ENCODE measurements around the gene BCL2. TPM values are rescaled to one million over a fixed set of nuclear protein-coding genes. Genes with fewer than 3 reads are reported as not detected.

Gene BCL2
- total and polyA plus RNA-seq, 8 donors = 6.3 to 11.3 (median 10.8) TPM

DNA sequence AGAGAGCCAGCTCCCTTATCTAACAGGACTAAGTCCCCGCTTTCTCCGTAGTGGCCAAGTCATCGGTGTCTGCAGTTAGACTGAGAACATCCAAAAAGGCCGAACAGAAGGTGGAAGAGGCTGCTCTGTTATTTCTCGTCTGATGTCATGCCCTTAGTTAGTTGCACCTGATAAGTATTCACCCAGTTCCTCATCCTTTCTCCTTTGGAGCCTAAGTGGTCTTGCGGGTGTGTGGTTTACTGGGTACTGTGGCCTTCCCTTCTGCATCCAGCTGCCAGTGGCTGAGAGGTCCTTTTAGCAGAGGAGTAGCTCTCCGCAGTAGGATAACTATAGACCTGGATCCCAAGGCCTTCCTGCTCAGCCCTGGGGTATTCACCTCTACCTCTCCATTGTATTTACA is 211.6 kb downstream of the BCL2 start:
- TF ChIP-seq, protein P1, sequence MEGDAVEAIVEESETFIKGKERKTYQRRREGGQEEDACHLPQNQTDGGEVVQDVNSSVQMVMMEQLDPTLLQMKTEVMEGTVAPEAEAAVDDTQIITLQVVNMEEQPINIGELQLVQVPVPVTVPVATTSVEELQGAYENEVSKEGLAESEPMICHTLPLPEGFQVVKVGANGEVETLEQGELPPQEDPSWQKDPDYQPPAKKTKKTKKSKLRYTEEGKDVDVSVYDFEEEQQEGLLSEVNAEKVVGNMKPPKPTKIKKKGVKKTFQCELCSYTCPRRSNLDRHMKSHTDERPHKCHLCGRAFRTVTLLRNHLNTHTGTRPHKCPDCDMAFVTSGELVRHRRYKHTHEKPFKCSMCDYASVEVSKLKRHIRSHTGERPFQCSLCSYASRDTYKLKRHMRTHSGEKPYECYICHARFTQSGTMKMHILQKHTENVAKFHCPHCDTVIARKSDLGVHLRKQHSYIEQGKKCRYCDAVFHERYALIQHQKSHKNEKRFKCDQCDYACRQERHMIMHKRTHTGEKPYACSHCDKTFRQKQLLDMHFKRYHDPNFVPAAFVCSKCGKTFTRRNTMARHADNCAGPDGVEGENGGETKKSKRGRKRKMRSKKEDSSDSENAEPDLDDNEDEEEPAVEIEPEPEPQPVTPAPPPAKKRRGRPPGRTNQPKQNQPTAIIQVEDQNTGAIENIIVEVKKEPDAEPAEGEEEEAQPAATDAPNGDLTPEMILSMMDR (IDR thresholded peaks at IDR 0.05) = no peak
- H3K9me3 ChIP-seq = no peaks in the 10 kb centered on the region
- H3K27ac ChIP-seq = no peak overlapping the region
- intact Hi-C loops (cut with DNase I) = no loop called here
- DNase-seq = no peak
- H3K27me3 ChIP-seq = no peaks in the 10 kb centered on the region
- H3K36me3 ChIP-seq = no peaks in the 10 kb centered on the region
- ATAC-seq = no peak
- peaks cover 0 to 9% of the 10 kb centered on the region in 2 donors for H3K4me1 ChIP-seq
- H3K4me3 ChIP-seq = no peak overlapping the region

DNA sequence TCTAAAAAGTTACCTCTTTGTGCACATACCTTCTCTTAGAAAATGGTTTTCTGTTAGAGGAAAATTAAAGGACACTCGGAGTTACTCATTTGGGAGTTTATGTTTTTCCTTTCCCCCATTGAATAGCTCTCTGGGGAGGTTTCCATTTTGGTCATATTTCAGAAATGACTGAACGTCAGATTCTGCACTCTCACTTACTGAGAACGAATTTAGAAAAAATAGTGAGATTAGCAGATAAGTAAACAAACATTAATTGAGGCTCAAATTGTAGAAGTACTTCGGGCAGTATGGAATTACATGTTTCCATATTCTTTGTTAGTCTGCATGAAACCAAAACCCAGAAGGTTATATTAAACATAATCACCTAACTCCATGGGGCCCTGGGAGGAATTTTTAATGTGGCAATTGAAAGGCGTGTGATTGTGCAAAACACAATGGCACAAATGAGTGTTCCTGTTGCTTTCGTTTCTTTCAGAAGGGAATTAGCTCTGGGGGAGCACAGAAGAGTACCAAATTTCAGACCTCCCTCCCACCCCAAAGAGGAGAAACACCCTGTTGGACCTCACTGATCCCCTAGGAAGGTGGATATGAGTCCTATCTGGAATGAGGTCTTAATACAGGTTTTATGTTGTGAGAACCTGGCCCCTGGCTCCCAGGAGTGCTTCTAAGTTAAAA is 212.3 kb downstream of the BCL2 start:
- intact Hi-C loops (cut with DNase I) = no loop called here
- TF ChIP-seq, protein P1 (IDR thresholded peaks at IDR 0.05) = no peak
- Histone ChIP-seq H3K27me3 (no peaks in the 10 kb centered on the region), H3K9me3 (no peaks in the 10 kb centered on the region), H3K36me3 (no peaks in the 10 kb centered on the region), H3K4me1 (peaks cover 0 to 9% of the 10 kb centered on the region in 2 donors), H3K27ac (no peak overlapping the region), H3K4me3 (no peak overlapping the region)
- ATAC-seq = no peak
- no peak for DNase-seq

DNA sequence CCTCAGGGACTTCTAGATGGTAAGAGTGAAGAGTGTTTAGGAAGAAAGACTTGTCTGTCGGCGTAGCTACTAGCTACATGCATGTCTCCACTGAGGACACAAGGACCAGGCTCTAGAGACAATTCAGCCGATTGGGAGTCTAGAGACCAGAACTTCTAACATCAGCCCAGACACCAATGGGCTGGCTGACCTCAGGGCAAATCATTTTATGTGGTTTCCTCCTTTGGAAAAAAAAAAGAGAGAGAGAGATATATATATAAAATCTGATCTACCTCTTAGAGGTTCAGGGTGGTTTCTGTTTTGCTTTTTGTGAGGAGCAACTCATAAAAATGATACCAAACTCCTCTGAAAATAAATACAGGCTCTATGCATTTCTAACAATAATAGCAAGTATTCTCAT is 212.8 kb downstream of the BCL2 start:
- Histone ChIP-seq H3K4me3 (no peak overlapping the region), H3K36me3 (no peaks in the 10 kb centered on the region), H3K27me3 (no peaks in the 10 kb centered on the region), H3K9me3 (no peaks in the 10 kb centered on the region), H3K4me1 (peaks cover 0 to 4% of the 10 kb centered on the region in 2 donors), H3K27ac (no peak overlapping the region)
- DNase-seq (no peak), ATAC-seq (no peak)
- intact Hi-C loops (cut with DNase I) = no loop called here
- TF ChIP-seq, protein P1 (IDR thresholded peaks at IDR 0.05) = no peak

DNA sequence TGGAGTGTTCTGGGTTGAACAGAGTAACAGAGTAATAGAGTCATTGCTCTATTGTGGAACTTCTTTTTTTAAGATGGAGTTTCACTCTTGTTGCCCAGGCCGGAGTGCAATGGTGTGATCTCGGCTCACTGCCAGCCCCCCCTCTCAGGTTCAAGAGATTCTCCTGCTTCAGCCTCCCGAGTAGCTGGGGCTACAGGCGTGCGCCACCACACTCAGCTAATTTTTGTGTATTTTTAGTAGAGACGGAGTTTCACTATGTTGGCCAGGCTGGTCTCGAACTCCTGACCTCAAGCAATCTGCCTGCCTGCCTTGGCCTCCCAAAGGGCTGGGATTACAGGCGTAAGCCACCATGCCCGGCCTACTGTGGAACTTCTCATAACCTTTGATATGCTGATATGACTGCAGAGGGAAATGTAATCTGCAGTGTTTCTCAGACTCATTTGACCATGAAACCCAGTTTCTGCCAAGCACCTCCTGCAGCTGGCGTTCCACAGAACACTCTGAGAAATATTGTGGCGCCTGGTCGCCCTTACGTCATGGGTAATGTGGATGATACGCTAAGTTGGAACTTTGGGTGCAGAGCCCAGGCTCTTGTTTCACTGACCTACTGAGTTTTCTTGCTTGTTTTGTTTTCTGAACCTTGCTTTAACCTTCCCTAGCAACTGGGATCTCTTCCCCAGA is 213.8 kb downstream of the BCL2 start:
- Histone ChIP-seq H3K36me3 (no peaks in the 10 kb centered on the region), H3K27me3 (no peaks in the 10 kb centered on the region), H3K9me3 (no peaks in the 10 kb centered on the region), H3K4me3 (no peak overlapping the region), H3K27ac (no peak overlapping the region), H3K4me1 (peaks cover 0 to 1% of the 10 kb centered on the region in 2 donors)
- DNase-seq = no peak
- intact Hi-C loops (cut with DNase I) = no loop called here
- no peak for ATAC-seq
- TF ChIP-seq, protein P1 (IDR thresholded peaks at IDR 0.05) = no peak

DNA sequence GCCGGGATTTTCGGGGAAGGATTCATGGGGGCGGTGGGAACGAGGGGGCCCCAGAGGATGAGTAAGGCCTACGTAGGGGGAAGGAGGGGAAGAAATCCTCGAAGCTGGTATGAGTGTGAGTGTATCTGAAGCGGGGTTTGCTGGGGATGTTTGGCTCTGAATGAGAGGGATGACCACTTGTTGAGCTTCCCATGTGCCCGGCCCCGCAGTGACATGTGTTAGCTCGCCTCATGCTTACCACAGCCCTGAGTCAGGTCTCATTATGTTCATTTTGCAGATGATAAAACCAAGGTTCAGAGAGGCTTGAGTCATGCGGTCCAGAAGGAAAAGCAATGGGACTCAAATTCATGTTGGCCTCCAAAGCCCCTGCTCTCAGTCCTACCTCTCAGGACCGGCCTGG is 214.7 kb downstream of the BCL2 start:
- ATAC-seq (no peak), DNase-seq (no peak)
- Histone ChIP-seq H3K27ac (no peak overlapping the region), H3K9me3 (no peaks in the 10 kb centered on the region), H3K4me3 (no peak overlapping the region), H3K27me3 (no peaks in the 10 kb centered on the region), H3K36me3 (no peaks in the 10 kb centered on the region), H3K4me1 (peaks cover 0 to 7% of the 10 kb centered on the region in 2 donors)
- intact Hi-C loops (cut with DNase I) = no loop called here
- TF ChIP-seq, protein P1 (IDR thresholded peaks at IDR 0.05) = no peak

Data from left lung (tissue), 10 donors.